GM18505 (cell line): ENCODE results near the gene RAB1A.
A peak's percentile ranks its signal among the peaks of the same experiment; 100 is the strongest.

ENCODE experiments used
- ATAC-seq: cut with Tn5 transposase; IDR thresholded peaks from one replicate; pipeline ENCODE4 v1.9.1; 2021; ENCODE audit not compliant: unreplicated experiment
- POLR2A ChIP-seq: IDR thresholded peaks from 4 replicates; pipeline ENCODE4 v1.6.1; 2011; ENCODE audit warnings: borderline replicate concordance; ENCODE audit not compliant: insufficient read depth, insufficient read length; ENCODE audit errors: extremely low read depth

RAB1A gene

DNA sequence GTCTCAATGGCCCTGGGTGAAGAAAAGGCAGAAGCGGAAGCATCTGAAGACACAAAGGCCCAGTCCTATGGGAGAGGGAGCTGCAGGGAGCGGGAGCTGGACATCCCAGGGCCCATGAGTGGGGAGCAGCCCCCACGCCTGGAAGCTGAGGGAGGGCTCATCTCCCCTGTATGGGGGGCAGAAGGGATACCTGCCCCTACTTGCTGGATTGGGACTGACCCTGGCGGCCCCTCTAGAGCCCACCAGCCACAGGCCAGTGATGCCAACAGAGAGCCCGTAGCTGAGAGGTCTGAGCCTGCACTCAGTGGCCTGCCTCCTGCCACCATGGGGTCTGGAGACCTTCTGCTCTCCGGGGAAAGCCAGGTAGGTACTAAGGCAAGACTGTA is 60.5 kb downstream of the RAB1A start:
- ATAC-seq: no peak
- TF ChIP-seq POLR2A: no peak

GRCh38 chr2:65067806-65068553 is 61.9 kb downstream of the RAB1A start:
- no peak for ATAC-seq
- TF ChIP-seq POLR2A: no peak

GRCh38 chr2:65064728-65065552 is 65.0 kb downstream of the RAB1A start:
- peak; percentile 77 for ATAC-seq

DNA sequence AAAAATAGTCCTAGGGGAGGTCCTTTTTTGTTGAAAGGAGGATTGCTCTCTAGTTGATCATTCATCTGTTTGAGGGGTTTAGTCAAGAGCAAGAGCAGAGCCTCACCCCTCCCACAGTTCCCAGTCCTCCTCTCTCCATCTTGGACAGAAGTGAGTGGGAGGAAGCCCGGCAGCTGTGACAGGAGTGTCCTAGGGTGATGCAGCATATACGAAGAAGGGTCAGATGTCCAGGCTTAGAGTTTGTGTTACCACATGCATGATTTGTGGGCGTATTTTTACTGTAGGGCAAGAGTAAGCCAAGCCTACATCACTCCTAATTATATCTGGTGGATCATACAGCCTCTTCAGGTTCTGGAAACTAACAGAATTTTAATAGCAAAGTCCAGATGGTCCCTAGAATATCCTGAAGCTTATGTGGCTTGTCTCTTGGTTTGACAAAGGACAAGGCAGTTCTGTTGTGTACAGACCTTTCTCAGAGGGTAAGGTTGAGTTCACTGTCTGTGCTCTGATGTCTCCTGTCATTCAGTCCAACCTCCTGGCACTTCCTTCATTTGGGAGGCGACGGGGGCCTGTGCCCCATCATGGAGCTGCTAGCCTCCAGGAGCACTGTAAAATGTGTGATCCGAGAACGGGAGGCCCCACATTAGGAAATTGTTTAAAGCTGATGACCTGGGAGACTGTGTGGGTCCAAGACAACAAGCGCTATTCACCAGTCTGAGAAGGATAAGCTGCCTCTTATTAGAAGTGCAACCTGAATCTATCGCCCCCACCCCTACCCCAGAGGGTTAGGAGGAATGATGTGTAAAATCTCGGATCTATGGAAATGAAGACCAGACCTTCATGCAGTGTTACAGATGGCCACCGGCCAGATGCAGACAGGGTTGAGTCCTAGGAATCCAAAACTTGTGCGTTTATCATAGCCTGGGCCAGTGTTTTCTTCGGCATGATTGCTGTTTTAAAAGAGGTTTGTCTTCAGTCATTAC is 66.8 kb downstream of the RAB1A start:
- ATAC-seq: no peak

More at GRCh38 chr2:65064728-65065552, 65.0 kb downstream of the RAB1A start:
- no peak for TF ChIP-seq POLR2A

DNA sequence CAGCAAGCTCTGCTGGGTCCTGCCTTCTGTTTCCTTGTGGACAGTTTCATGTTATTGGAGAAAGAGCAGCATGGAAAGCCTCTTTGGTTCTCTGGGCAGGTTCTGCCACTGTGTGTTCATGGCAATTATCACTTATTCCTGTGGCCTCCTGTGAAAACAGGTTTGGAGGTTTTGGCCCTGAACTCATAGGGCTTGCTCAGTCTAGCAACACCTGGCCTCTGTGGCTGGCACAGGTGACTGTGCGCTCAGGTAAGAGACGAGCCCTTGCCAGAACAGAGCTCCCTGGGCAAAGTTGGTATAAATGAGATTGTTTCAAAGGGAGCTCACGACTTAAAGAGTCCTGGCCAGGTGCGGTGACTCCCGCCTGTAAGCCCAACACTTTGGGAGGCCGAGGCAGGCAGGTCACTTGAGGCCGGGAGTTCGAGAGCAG is 68.0 kb downstream of the RAB1A start:
- TF ChIP-seq POLR2A: no peak
- no peak for ATAC-seq

More for the DNA sequence above, 66.8 kb downstream of the RAB1A start:
- TF ChIP-seq POLR2A: no peak

DNA sequence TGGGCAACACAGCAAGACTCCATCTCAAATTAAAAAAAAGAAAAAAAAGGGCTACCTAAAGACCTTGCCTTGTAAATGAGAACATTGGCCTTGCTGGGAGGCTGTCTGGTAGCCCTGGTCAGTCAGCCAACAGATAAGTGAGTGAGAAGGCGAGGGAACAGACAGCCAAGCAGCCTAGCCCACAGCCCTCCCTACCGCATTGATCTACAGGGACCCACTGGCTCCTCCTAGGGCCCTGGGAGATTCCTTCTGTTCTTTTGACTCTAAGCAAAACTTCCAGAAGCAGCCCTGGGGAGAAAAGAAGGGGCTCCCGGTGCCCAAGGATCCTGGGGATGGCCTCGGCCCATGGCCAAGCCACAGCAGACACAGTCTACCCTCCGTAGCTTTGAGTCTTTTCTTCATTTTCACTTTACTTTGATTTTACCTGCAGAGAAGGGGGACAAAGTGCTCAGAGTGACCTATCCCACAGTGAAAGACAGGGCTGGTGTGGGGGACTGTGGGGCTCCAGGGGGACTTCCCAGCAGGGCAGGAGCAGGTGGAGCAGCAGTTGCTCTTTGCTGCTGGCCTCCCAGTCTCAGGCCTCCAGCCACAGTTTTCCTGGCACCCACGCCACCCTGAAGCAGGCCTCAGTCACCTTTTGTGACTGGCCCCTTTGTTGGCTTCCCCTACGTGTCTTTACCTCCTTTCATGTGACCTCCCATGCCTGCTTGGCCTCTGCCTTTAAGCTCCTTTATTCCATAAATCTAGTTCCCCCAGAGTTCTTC is 68.6 kb downstream of the RAB1A start:
- ATAC-seq: no peak
- no peak for TF ChIP-seq POLR2A

- no peak for TF ChIP-seq POLR2A
- ATAC-seq: no peak
Observed at GRCh38 chr2:65059071-65059470, 70.8 kb downstream of the RAB1A start.

DNA sequence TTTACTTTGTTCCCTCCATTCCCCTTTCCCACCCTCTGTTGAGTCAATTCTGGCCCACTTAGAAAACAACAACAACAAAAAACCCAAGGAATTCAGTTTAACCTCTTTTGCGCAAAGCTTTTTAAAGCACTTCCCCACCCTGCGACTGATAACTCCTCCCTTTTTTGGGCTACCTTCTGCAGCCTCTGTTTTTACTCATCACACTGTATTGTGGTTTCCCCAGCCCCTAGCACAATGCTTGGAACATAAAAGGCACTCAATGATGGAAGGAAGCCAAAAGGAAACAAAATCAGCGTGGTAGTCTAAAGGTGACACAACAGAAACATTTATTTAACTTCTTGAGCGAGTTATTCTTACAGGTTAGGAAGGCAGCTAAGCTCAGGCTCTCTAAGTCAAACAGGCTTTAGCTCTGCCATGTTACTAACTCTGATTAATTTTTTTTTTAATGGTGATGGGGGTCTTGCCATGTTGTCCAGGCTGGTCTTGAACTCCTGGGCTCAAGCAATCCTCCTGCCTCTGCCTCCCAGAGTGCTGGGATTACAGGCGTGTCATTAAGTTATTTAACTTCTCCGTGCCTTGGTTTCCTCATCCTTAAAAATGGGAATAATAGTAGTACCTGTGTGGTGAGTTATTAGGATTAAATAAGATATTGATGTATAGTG is 72.4 kb downstream of the RAB1A start:
- peak; percentile 24 for ATAC-seq
- TF ChIP-seq POLR2A: no peak

DNA sequence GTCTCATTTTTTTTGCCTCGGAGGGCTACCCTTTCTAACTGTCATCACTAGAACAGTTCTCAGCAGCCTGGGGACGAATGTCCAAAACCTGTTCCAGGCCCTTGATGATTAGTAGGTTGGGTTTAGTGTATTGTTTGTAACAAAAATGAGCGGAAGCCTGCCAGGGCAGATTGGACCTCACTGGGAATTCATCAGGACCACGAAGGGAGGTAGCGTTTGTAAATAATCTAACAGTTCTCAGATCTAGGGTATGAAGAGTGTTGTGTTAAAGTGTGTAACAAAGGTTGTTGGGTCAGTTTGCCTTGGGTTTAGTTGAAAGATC is 72.9 kb downstream of the RAB1A start:
- no peak for TF ChIP-seq POLR2A
- ATAC-seq: no peak

- TF ChIP-seq POLR2A: peak; percentile 69
- ATAC-seq: peak; percentile 78
Observed at GRCh38 chr2:65056215-65057053, 73.5 kb downstream of the RAB1A start, which contains the start of gene CEP68. Gene CEP68 (plus strand): TSS chr2:65056416. CDS start chr2:65069445, 13,029 bp downstream.

- TF ChIP-seq POLR2A: no peak
- ATAC-seq: peak; percentile 23
Observed at GRCh38 chr2:65055422-65056214, 74.3 kb downstream of the RAB1A start.
